AG04450 (cell line): ENCODE measurements around the gene MYNN. TPM values are rescaled to one million over a fixed set of nuclear protein-coding genes. Genes with fewer than 3 reads are reported as not detected.

Experiments used
- CTCF ChIA-PET: fragments of 300-600, 350-600 bp; formaldehyde crosslinking; extraction: SDS; loops from one replicate; lab custom pipeline; 2022; ENCODE audit warnings: antibody characterized with exemption, inconsistent platforms; lab: Charles Lee
- POLR2A ChIA-PET: fragments of 350-600 bp; formaldehyde crosslinking; extraction: SDS; loops from one replicate; lab custom pipeline; 2021; ENCODE audit warnings: antibody characterized with exemption, inconsistent platforms; lab: Yijun Ruan, JAX
- DNase-seq: peaks from one replicate; pipeline ENCODE4 v3.0.0-alpha.2; 2011; ENCODE audit warnings: low read depth, low spot score
- H3K27ac ChIP-seq: one replicate; pipeline ENCODE4 v1.5.1; 2012; ENCODE audit warnings: low read depth, low read length, control low read depth
- H3K27me3 ChIP-seq: one replicate; pipeline ENCODE4 v1.6.0; 2012; ENCODE audit warnings: low read length; ENCODE audit not compliant: control insufficient read depth, insufficient read depth
- H3K4me3 ChIP-seq: 2 replicates; pipeline ENCODE4 v1.5.1; 2011; ENCODE audit warnings: mild to moderate bottlenecking, low read depth, low read length, control low read depth
- H3K9me3 ChIP-seq: 2 replicates; pipeline ENCODE4 v1.5.1; 2012; ENCODE audit warnings: low read length; ENCODE audit not compliant: control insufficient read depth, insufficient read depth
- polyA plus RNA-seq: library from polyadenylated mRNA; depleted of rRNA; stranded (reverse); fragments of >200 nt; gene quantifications from 2 replicates; pipeline ENCODE4 v1.2.3, GENCODE V29; 2011
- TF ChIP-seq, protein P1 (sequence below): IDR thresholded peaks from 2 replicates; pipeline ENCODE4 v1.5.1; 2011; ENCODE audit warnings: low read depth, low read length, control low read depth, inconsistent platforms

The MYNN gene
- polyA plus RNA-seq, 1 experiment = 27.0 TPM

- ChIA-PET POLR2A (no interaction called here), CTCF (no interaction called here)
- Histone ChIP-seq H3K9me3 (no peaks in the 10 kb centered on the region), H3K4me3 (no peak overlapping the region), H3K27me3 (no peaks in the 10 kb centered on the region), H3K27ac (no peak overlapping the region)
- TF ChIP-seq, protein P1, sequence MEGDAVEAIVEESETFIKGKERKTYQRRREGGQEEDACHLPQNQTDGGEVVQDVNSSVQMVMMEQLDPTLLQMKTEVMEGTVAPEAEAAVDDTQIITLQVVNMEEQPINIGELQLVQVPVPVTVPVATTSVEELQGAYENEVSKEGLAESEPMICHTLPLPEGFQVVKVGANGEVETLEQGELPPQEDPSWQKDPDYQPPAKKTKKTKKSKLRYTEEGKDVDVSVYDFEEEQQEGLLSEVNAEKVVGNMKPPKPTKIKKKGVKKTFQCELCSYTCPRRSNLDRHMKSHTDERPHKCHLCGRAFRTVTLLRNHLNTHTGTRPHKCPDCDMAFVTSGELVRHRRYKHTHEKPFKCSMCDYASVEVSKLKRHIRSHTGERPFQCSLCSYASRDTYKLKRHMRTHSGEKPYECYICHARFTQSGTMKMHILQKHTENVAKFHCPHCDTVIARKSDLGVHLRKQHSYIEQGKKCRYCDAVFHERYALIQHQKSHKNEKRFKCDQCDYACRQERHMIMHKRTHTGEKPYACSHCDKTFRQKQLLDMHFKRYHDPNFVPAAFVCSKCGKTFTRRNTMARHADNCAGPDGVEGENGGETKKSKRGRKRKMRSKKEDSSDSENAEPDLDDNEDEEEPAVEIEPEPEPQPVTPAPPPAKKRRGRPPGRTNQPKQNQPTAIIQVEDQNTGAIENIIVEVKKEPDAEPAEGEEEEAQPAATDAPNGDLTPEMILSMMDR = no peak
- DNase-seq = no peak
Measured at GRCh38 chr3:169787791-169788190, 14.6 kb downstream of the MYNN start.

- H3K27me3 ChIP-seq = no peaks in the 10 kb centered on the region
- no peaks in the 10 kb centered on the region for H3K9me3 ChIP-seq
- no peak overlapping the region for H3K4me3 ChIP-seq
- ChIA-PET POLR2A (no interaction called here), CTCF (no interaction called here)
- no peak overlapping the region for H3K27ac ChIP-seq
- TF ChIP-seq, protein P1 = no peak
- DNase-seq = no peak
Measured at GRCh38 chr3:169790219-169790618, 17.0 kb downstream of the MYNN start.

- POLR2A ChIA-PET = no interaction called here
- H3K9me3 ChIP-seq = no peaks in the 10 kb centered on the region
- H3K4me3 ChIP-seq = no peak overlapping the region
- no peak for DNase-seq
- H3K27me3 ChIP-seq = no peaks in the 10 kb centered on the region
- H3K27ac ChIP-seq = no peak overlapping the region
- TF ChIP-seq, protein P1 = no peak
- CTCF ChIA-PET = no interaction called here
Measured at GRCh38 chr3:169790687-169791429, 17.7 kb downstream of the MYNN start.

DNA sequence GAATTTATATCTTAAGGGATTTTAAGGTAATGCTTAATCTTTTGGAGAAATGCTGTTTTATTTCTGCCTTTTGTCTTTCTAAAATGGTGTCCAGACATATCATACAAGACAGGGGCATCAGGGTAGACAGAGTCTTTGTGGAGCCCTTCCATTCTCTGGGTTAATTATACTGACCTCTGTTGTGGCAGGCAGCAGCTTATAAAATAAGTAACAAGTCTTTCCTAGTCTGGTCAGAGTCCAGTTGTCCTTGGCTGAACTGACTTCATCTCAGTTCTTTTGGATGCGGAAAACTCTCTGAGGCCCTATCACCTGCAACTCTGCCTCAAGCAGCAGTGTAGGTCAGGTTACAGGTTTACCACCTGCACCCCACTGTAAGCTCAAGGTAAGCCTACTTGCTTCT, 19.2 kb downstream of the MYNN start:
- no peak overlapping the region for H3K4me3 ChIP-seq
- no peak overlapping the region for H3K27ac ChIP-seq
- DNase-seq = no peak
- TF ChIP-seq, protein P1 = no peak
- ChIA-PET CTCF (no interaction called here), POLR2A (no interaction called here)
- no peaks in the 10 kb centered on the region for H3K9me3 ChIP-seq
- H3K27me3 ChIP-seq = no peaks in the 10 kb centered on the region

GRCh38 chr3:169804681-169805080, 31.5 kb downstream of the MYNN start:
- no peak for DNase-seq
- H3K9me3 ChIP-seq = no peaks in the 10 kb centered on the region
- POLR2A ChIA-PET = no interaction called here
- CTCF ChIA-PET = no interaction called here
- no peaks in the 10 kb centered on the region for H3K27me3 ChIP-seq
- H3K27ac ChIP-seq = no peak overlapping the region
- H3K4me3 ChIP-seq = no peak overlapping the region
- TF ChIP-seq, protein P1 = no peak
